Prostate gland (tissue), 2 donors: Measurements from ENCODE around the gene MAOA. TPM values are rescaled to one million over a fixed set of nuclear protein-coding genes. Genes with fewer than 3 reads are reported as not detected.
A peak's percentile ranks its signal among the peaks of the same experiment; 100 is the strongest.

Experiments used
- DNase-seq: peaks from one replicate; pipeline ENCODE4 v3.0.0-alpha.2; 2019; ENCODE audit warnings: low spot score
- H3K27ac ChIP-seq, 2 donors: fragments of 200-600 bp; sonication (generic); 2 replicates each; pipeline ENCODE4 v1.5.1; 2017 to 2019
- H3K27me3 ChIP-seq: fragments of 200-600 bp; sonication (generic); replicated peaks from 2 replicates; pipeline ENCODE4 v1.5.1; 2019; ENCODE audit not compliant: insufficient read depth
- H3K36me3 ChIP-seq, 2 donors: fragments of 200-600 bp; sonication (generic); 1 replicate in 1 of 2; 2 replicates in 1 of 2; pipeline versions ENCODE4 v1.5.1 to v1.8.1; 2017 to 2019
- H3K4me1 ChIP-seq: fragments of 200-600 bp; sonication (generic); replicated peaks from 2 replicates; pipeline ENCODE4 v1.5.1; 2019
- H3K4me3 ChIP-seq, 2 donors: fragments of 200-600 bp; sonication (generic); 2 replicates each; pipeline ENCODE4 v1.5.1; 2017 to 2019
- H3K9me3 ChIP-seq: fragments of 200-600 bp; sonication (generic); 2 replicates; pipeline ENCODE4 v1.5.1; 2017
- CTCF ChIP-seq, 4 experiments: fragments of 200-600 bp in 2 of 4; fragments of 450-650 bp in 2 of 4; sonication (generic) in 2 of 4; IDR thresholded peaks; 1 replicate in 3 of 4; 2 replicates in 1 of 4; pipeline ENCODE4 v1.5.1; 2016 to 2019; ENCODE audit warnings: antibody characterized with exemption in 4 of 4, mild to moderate bottlenecking in 2 of 4, moderate library complexity in 2 of 4
- POLR2A ChIP-seq: fragments of 450-650 bp; IDR thresholded peaks from one replicate; pipeline ENCODE4 v1.6.1; 2016; ENCODE audit warnings: antibody characterized with exemption, mild to moderate bottlenecking
- POLR2AphosphoS5 ChIP-seq: sonication (generic); formaldehyde crosslinking; IDR thresholded peaks from one replicate; pipeline ENCODE4 v1.6.1; 2017; ENCODE audit warnings: antibody characterized with exemption
- WGBS: methylation state at CpG from one replicate; pipeline ENCODE4 v1.1.5; 2018; 5-methylcytosine and 5-hydroxymethylcytosine counted together
- intact Hi-C: fragments of 100-400 bp; cut with DNase I; formaldehyde crosslinking; loops from one replicate; pipeline ENCODE4 v1.14.2; 2022
- total RNA-seq, 2 donors: library from RNA; depleted of rRNA; stranded (reverse); fragments of >200 nt; gene quantifications; one replicate each; pipeline ENCODE4 v1.1.0, GENCODE V29; 2016

The MAOA gene
- total RNA-seq, 2 donors from 2014 or later, result 70.7 to 230 TPM

- Histone ChIP-seq H3K4me1 (no peaks in the 10 kb centered on the region), H3K4me3 (no peak overlapping the region), H3K27me3 (no peaks in the 10 kb centered on the region), H3K9me3 (no peaks in the 10 kb centered on the region), H3K27ac (peak overlapping the region; percentile 35 to 42), H3K36me3 (no peaks in the 10 kb centered on the region)
- WGBS, result 21% methylated on average over 4 of the region's 4 CpGs
- no peak for DNase-seq
- intact Hi-C loops, result loop anchor here (5.0 kb wide), 1 partner anchor 41 kb away; no protein-coding TSS in a partner anchor
- TF ChIP-seq POLR2A, result no peak
- TF ChIP-seq POLR2AphosphoS5, result peak; percentile 26
These were observed 47.2 kb downstream of the MAOA start for GRCh38 chrX:43703211-43703791.

GRCh38 chrX:43706786-43707370 is 50.8 kb downstream of the MAOA start:
- TF ChIP-seq POLR2AphosphoS5 (no peak), CTCF (IDR thresholded peaks at IDR 0.05) (no peak), POLR2A (no peak)
- Histone ChIP-seq H3K27ac (peak overlapping the region; percentile 60 to 74), H3K4me1 (no peaks in the 10 kb centered on the region), H3K9me3 (no peaks in the 10 kb centered on the region), H3K4me3 (no peak overlapping the region), H3K27me3 (no peaks in the 10 kb centered on the region), H3K36me3 (no peaks in the 10 kb centered on the region)
- intact Hi-C loops, result no loop called here
- DNase-seq, result no peak
- 81% methylated on average over 2 of the region's 2 CpGs for WGBS

GRCh38 chrX:43707812-43708548 is 51.9 kb downstream of the MAOA start:
- intact Hi-C loops, result no loop called here

GRCh38 chrX:43716144-43716543 is 60.0 kb downstream of the MAOA start:
- 88% methylated on average over 2 of the region's 2 CpGs for WGBS
- H3K4me1 ChIP-seq, result no peaks in the 10 kb centered on the region
- DNase-seq, result no peak
- intact Hi-C loops, result no loop called here
- H3K27me3 ChIP-seq, result no peaks in the 10 kb centered on the region
- no peak overlapping the region for H3K27ac ChIP-seq
- no peaks in the 10 kb centered on the region for H3K9me3 ChIP-seq
- no peak overlapping the region for H3K4me3 ChIP-seq
- no peaks in the 10 kb centered on the region for H3K36me3 ChIP-seq
- TF ChIP-seq CTCF (IDR thresholded peaks at IDR 0.05) (no peak), POLR2A (no peak), POLR2AphosphoS5 (no peak)

More at GRCh38 chrX:43707812-43708548, 51.9 kb downstream of the MAOA start:
- peak; percentile 89 for DNase-seq
- TF ChIP-seq CTCF (IDR thresholded peaks at IDR 0.05) (no peak), POLR2AphosphoS5 (peak; percentile 89)
- Histone ChIP-seq H3K4me3 (no peak overlapping the region), H3K27me3 (no peaks in the 10 kb centered on the region), H3K4me1 (no peaks in the 10 kb centered on the region), H3K36me3 (no peaks in the 10 kb centered on the region), H3K9me3 (no peaks in the 10 kb centered on the region), H3K27ac (peak overlapping the region; percentile 68 to 74)
- 8% methylated on average over 3 of the region's 3 CpGs for WGBS

GRCh38 chrX:43716696-43717095 is 60.6 kb downstream of the MAOA start:
- Histone ChIP-seq H3K4me1 (no peaks in the 10 kb centered on the region), H3K4me3 (no peak overlapping the region), H3K27me3 (no peaks in the 10 kb centered on the region), H3K36me3 (no peaks in the 10 kb centered on the region), H3K9me3 (no peaks in the 10 kb centered on the region), H3K27ac (no peak overlapping the region)
- WGBS, result 95% methylated on average over 1 of the region's 1 CpG
- no peak for DNase-seq
- intact Hi-C loops, result no loop called here
- no peak for TF ChIP-seq POLR2AphosphoS5
- TF ChIP-seq POLR2A, result no peak
- TF ChIP-seq CTCF (IDR thresholded peaks at IDR 0.05), result no peak
